HG03558 (cell line): ENCODE data around the gene RAE1.

Experiments
- ATAC-seq: cut with Tn5 transposase; IDR thresholded peaks from one replicate; pipeline ENCODE4 v1.9.1; 2021; ENCODE audit warnings: moderate number of reproducible peaks; ENCODE audit not compliant: unreplicated experiment; ENCODE audit errors: extremely low read depth

Gene RAE1

DNA sequence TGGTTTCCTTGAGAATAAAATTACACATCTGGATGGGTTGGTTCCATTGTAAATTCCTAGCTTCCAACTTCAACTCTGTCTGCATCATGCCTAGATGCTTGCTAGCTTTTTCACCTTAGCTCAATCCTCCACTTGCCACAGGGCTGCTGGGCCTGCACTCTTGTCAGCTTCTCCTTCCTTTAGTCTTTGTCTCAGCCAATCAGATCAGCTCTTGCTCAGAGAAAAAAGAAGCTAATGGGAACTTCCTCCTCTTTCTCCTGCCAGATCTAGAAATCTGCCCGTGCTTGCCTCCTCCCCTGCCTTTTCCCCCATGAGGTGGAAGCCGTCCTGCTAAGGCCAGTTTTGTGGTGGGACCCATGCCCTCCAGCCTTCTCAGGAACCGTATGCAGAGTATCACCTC lies 18.5 kb downstream of the RAE1 start:
- no peak for ATAC-seq

DNA sequence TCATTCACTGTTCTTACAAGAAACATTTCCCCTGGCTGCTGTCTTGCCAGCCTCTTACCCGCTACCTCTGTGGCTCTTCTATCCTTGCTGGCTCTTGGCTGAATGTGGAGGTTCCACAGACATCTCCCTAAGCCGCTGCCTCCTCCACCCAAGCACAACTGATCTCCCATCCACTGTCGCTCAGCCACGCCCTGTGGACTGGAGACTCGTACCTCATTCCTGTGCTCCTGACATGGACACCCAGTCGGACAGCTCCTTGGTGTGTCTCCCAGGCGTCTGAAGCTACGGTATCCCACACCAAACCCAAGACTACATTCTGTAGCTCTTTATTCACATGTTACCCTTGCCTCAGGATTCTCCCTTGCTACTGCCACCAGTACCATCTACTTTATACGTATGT lies 19.3 kb downstream of the RAE1 start:
- ATAC-seq, result no peak

DNA sequence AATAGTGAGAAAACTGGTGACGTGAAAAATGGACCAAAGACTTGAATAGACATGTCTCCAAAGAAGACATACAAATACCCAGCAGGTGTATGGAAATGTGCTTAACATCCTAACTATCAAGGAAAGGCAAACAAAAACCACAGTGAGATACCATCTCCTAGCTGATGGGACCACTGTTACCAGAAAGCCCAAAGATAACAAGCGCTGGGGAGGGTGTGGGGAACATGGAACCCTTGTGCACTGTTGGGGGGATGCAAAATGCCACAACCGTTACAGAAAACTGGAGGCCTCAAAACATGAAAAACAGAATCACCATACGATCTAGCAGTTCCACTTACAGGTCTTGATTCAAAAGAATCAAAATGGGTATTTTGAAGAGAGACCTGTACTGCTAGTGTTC lies 20.3 kb downstream of the RAE1 start:
- ATAC-seq, result no peak

DNA sequence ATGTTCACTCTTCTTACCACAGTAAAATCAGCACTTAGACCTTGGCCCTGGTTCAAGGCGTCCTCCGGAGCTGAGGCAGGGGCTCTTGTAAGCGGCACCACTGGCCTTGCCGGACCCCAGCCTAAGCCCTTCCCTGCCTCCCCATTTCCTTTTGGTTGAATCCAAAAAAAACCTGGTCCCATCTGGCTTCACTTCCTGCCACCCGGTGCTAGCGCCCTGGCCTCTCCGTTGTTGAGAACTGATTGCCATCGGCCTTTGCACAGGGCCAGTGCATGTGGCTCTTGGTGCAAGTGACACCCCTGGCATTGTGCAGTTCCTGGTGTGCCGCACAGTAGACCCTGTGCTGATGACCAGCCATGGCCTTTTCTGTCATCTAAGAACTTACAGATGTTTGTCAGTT lies 21.1 kb downstream of the RAE1 start:
- ATAC-seq, result no peak

DNA sequence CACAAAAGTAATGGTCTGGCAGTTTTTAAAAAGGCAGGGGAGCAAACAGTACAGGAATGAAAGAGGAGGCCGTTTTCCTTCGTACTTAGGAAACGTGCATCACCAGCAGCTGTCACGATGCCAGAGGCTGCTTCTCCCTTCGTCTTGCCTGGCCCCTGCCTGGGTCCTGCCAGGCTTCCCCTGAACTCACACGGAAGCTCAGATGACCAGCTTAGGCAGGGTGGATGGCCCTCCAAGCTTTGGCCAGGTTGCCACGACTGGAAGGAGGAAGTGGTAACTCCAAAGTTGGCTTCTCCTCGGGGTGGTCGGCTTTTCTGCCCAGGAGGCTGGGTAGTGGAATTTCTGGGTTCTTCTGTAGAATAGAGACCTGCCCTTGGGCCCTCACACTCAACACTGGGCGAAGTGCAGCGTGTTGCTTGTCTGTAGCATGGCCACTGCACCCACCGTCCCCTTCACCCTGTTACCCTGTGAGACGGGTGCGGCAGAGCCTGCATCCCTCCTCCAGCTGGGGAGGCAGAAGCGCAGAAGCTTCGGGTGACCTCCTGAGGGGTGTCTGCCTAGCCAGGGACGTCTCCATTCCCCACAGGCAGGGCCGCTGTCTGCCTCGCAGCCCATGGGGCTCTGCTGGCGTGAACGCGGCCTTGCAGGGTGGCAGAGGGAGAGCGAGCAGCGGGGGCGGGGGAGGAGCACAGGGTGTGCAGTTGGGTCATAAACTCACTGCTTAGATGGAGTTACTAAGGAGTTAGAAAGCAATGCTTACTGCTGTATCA lies 21.7 kb downstream of the RAE1 start:
- ATAC-seq, result no peak

DNA sequence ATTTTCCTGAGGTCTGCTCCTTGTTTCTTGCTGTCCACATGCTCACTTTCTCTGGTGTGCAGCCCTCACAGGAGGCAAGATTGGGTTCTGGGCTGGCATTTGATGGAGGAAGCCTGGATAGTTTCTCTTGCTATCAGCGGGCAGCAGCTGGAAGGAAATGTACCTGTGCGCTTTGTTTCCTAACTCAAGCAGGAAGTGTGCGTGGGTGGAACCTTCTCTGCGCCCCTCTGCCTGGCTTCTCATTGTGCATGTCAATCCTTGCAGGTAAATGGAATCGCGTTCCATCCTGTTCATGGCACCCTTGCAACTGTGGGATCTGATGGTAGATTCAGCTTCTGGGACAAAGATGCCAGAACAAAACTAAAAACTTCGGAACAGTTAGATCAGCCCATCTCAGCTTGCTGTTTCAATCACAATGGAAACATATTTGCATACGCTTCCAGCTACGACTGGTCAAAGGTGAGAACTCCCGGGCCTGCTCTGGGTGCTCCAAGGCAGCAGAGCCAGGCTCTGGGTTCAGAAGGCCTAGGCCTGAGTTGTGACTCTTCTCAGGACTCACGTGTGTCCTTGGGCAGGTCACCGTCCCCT lies 23.4 kb downstream of the RAE1 start:
- ATAC-seq, result no peak

DNA sequence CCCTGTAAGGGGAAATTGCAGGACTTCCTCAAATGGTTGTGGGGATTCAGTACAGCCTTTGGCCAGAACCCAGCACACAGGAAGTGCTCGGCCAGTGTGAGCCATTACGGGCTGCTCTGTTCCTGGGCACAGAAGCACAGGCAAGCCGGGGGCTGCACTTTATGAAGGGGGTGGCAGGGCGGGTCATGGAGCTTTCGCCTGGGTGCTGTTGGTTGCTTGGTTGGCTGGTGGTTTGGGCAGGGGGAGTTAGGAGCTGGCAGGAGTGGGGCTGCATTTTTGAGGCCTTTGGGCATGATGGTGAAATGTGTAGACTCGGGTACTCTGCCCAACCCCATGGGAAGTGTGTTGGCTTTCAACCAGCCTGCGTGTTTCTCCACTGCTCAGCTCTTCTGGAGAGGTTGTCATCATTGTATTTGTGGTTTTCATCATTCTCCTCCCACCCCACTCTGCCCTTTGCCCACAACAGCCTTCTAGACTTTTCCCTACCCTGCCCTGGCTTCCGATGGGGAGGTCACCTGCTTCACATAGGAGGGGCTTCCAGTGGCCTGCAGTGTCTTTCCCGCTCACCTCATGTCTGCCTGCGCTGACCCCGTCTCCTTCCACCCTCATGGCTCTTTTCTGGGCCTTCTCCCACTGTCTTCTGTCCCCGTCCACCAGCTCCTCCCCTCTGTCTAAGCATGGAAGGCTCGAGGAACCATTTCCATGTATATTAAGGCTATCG lies 24.0 kb downstream of the RAE1 start:
- ATAC-seq, result no peak

DNA sequence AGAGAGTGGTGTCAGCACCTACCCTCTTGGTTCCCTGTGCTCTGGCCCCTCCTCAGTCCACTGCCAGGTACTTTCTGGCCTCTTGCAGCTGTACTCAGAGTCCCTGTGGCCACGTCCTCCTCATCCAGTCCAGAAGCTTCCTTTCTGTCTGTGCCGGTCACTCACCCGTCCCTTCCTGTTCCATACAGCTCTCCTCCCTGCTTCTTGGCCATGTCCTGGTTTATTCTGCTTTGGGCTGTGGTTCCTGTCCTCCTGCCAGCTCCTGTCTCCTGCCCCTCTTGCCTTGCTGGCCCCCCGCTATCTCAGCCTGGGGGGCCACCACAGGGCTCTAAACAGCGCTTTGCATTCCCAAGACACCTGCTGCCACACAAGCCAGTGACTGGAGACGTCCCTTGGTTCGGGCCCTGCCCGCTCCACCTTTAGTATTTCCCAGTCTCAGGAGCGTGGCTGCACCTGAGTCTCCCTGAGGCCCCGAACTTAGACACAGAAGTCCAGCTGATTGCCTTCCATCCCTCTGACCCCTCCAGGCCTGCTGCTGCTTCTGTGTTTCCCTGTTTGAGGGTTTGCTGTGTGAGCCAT lies 24.7 kb downstream of the RAE1 start:
- no peak for ATAC-seq

DNA sequence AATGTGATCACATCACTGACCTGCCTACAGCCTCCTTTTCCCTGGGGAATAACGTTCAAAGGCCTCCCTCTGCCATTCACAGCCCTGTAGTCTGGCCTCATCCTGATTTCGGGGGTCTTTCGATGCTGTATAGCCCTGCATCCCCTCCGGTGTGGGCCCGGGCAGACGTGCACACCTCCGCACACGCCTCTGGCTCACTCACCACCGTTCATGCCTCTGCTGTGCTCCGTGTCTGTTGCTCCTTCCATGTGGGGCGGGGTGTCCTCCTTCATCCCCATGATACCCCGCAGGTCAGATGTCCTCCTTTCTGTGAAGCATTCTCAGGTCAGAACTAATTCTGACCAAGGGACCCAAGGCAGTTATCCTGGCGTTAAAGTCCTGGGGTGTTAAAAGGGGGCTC lies 26.3 kb downstream of the RAE1 start:
- ATAC-seq, result no peak

DNA sequence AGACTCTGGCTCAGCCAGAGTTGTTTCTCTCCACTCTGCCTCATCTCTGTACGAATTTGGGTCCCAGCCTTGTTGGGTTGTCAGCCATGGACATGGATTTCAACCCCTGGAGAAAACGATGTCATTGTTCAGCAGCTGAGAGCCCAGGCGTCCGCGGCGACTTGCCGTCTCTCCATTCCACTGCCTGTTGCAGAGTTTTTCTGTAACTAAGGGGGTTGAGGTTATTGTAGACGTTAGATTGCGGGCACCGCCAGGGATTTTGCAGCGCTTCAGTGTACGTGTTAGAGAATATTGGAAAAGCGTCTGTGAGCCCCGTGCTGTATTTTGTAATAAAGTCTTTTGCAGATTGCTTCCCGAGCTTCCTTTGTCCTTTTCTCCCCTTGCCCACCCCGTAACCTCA lies 27.1 kb downstream of the RAE1 start:
- ATAC-seq, result no peak

DNA sequence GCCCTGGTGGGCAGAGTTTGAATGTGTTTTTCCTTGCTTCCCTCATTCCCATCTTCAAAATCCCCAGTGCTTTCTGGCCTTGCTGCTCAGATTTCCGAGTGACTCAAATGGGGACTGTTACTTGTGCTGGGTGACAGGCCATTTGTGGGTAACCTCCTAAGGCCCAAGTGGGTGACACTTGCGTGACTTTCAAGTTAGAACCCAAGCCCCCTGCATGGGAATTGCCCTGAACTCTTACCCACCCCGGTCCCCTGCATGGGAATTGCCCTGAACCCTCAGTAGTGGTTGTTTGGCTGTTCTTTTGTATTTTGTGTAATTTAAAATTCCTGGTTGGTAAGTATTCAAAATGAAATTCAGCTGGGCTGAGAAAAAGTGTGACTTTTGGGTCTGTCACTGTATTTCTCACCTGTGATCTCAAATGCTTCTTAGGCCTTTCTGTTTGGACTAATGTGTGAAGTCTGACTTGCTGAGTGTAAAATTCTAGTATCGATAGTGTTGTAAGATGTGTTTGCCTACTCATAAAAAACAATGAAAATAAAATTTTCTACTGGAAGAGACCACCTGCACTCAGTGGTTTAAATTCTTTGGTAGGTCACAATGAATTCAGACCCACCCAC lies 27.7 kb downstream of the RAE1 start:
- ATAC-seq, result no peak

DNA sequence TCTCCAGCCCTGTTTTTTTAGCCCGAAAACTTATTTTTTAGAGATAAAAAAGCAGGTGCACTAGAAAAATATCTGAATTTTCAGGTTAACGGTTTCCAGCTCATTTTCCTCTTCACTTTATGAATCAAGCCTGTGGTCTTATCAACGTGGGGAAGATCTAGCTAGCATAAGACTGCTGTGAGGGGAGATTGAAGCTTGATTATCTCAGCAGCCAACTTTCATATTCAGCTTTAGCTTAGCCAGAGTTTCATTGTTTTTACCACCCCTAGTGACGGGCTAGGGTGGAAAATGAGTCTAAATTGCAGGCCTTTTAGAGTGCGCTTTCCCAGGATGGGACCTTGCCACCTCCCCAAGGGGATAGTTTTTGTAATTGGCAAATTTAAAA lies 28.2 kb downstream of the RAE1 start:
- no peak for ATAC-seq

DNA sequence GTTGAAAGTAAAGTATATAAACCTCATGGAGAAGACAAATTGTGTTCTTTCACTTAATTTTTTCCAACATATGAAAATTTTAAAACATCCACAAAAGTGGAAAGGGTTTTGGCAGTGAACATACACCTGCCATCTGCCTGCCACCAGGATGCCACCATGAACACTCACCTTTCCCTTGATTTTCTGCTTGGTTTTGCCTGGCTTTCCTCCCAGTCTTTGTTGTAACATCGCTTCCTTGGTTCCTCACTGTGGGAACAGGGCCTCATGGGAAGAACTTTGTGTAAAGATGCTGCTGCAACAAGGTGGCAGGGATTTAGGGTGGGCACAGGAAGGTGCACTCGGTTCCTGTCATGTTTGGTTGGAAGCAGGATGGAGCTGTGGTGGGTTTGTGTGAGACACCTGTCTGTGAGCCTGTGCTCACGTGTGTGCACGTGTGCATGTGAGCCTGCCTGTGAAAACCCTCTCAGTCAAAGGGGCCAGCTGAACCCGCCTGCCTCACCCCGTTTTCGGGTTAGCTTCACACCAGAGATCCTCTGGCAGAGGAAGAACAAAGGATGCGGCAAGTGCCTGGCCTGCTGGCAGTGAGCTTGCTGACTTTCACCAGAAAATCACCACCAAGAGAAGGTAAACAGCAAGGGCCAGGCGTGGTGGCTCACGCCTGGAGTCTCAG lies 29.2 kb downstream of the RAE1 start:
- ATAC-seq, result no peak

DNA sequence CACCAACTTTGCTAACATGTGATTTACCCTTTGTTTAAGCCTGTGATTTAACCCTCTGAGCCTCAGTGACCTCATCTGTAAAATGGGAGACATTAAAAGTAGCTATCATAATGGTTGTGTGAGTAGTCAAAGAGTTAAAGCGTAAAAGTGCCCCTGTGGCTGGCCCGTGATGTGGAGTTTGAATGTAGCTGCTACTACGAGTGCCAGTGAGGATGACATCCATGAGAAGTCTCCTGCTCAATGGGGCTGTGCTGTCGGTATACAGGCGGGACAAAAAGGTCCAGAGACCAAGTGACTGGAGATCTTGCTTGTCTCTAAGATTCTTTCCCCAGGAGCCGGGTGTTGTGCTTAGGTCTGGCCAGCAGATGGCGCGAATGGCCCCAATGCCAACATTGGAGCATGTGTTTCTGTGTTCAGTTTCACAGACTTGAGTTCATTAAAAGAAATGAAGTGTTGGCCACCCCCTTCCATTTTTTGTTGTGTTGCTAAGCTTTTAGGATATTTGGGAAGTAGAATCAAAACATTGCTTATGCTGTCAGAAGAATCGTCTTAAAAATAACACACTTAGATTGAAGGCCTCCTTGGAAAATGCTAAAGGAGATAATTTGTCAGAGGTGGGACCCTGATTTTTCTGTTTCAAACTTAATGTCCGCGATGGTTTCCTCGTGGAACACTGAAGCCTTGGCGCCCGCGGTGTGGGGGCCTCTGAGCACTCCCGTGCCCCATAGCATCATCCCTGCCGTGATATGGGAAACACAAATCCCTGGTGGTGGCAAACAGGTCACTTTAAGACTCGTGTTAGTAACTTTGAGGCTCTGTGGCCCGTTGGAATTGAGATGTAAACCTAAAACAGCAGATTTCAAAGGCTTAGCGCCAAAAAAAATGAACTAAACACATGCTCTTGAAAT lies 30.8 kb downstream of the RAE1 start:
- ATAC-seq, result no peak

DNA sequence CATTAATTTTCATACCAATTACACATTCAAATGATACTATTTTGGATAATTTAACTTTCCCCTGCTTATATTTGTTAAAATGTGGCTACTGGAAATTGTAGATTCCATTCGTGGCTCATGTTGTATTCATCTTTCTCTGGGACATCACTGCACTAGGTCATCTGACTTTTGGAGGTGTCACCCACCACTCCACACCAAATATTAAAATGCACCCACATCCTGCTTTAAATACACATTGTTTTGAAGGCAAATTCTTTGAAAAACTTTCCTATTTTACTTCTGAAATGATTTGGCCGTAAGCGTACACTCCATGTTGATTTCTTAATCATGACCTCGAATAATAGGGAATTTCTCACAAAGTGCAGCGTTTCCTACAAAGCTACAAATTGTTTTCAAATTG lies 31.5 kb downstream of the RAE1 start:
- ATAC-seq, result no peak

DNA sequence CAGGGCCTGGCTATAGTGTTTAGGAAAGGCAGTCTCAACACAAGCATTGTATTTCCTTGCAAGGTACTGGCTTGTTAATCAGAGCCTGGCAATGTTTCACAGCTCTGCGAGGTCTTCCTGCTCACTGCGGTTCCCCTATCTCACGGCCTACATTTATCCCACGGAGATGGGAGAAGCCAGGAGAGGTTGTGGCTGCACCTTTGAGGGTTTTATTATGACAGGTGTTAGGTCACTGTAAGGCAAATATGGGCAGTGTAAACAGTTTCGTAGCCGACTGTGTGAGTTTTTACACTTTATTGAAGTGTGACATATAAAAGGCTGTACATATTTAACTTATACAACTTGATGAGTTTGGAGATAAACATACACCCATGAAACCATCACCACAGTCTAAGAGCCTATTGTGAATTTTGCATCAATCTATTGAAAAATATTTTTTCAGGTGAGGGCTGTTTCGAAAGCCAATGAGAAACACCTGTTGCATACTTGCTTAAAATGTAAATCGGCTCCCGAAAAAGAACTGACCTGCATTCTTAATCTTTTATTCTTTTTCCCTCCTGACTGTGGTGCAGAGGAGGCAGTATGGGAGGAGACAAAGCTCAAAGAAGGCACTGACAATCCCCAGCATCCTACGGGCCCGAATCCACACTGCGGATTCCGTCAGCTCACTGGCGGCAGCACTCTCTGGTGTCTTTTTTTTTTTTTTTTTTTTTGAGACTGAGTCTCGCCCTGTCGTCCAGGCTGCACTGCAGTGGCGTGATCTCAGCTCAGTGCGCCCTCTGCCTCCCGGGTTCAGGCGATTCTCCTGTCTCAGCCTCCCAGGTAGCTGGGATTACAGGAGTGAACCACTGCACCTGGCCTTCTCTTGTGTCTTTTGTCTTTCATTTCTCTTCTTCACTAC lies 32.6 kb downstream of the RAE1 start:
- no peak for ATAC-seq

DNA sequence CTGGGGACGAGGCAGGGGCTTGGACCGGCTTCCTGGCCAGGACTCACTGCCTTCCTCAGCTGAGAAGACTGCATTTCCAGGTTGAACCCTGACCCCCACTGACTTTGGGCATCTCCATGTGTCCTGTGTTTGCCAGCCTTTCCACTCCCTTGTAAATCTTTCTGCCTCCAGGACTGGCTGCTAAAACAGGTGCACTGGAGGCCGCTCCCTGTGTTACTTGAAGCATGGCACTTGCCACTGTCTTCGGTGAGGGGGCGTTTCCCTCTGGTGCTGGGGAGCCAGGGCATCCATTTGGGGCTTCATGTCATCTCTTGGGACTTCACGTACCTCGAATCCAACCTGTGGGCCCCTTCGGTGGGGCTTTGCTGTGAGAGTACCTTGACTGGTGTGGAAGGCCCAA lies 33.4 kb downstream of the RAE1 start:
- no peak for ATAC-seq

DNA sequence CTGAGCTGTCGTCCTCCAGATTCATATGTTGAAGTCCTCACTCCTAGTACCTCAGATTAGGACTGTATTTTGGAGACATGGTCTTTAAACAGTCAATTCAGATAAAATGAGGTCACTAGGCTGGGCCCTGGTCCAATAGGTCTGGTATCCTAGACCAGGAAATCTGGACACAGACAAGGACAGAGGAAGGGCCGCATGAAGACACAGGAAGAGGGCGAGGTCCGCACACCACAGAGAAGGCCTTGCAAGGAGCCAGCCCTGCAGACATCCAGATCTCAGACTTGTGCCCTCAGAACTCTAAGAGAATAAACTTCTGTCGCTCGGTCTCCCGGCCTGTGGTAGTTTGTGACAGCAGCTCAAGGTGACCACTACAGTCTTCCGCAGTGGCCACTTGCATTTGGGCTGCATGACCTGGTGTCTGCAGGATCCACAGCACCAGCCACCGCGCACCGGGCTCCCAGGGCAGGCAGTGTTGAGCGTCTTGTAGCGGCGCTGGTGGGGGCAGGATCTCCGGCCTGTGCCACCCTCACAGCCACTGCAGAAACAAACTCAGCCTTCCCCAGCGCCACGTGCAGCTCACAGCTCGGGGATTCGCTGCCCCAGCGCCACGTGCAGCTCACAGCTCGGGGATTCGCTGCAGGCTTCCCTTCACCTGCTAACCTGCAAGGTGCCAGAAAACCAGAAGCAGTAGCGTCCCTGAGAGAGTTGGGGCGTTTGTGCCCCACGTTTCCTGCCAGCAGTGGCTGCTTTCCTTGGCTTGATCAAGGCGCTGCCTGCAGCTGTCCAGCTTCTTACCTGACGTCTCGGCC lies 34.1 kb downstream of the RAE1 start:
- no peak for ATAC-seq
